Sigmoid colon (tissue), 4 donors: ENCODE measurements around the gene SPAG4.

ENCODE experiments used
- EP300 ChIP-seq, 4 donors: sonication (generic); formaldehyde crosslinking; IDR thresholded peaks; one replicate each; pipeline ENCODE4 v1.6.1; 2017; ENCODE audit warnings: antibody characterized with exemption in 4 of 4
- TF ChIP-seq, protein P1 (sequence below), 4 experiments: fragments of 450-650 bp in 3 of 4; fragments of 200-600 bp in 1 of 4; IDR thresholded peaks; one replicate each; pipeline ENCODE4 v1.5.1; 2016 to 2019; ENCODE audit warnings: antibody characterized with exemption in 4 of 4, mild to moderate bottlenecking in 3 of 4, moderate library complexity in 2 of 4

DNA sequence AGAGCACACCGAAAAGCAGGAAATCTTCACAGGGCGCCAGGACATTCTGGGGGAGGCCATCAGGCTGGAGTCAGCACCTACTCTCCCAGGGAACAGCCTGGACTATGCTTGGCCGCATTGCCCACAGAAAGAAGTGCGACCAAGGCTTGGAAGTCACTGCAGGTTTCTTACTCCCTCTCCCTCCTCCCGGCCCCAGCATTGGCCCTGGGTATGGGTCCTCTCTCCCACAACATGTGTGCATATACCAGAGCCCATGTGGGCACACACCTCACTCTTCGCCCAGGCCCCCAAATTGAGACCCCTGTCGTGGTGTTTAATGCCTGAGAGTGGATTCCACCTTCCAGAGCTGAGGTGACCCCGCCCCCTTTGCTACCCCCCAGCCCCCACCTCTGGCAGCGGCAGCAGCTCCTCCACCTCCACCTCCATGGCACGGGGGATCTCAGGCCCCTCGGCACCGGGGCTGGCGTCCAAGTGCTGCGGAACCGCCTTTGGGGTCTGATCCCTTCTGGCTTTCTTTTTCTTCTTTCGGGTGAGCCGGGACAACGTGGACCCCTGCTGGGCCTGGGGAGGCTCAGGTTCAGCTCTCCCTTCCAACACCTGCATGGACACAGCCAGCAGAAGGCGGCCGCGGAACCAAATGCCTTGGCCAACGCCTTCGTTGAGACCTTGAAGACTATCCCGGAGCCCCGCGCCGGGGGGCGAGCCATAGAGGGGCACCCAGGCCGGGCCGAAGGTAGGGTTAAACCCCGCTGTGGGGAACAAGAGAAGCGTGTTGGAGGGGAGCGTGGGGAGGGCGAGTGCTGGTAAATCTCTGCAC is 15.2 kb upstream of the SPAG4 start:
- TF ChIP-seq, protein P1, sequence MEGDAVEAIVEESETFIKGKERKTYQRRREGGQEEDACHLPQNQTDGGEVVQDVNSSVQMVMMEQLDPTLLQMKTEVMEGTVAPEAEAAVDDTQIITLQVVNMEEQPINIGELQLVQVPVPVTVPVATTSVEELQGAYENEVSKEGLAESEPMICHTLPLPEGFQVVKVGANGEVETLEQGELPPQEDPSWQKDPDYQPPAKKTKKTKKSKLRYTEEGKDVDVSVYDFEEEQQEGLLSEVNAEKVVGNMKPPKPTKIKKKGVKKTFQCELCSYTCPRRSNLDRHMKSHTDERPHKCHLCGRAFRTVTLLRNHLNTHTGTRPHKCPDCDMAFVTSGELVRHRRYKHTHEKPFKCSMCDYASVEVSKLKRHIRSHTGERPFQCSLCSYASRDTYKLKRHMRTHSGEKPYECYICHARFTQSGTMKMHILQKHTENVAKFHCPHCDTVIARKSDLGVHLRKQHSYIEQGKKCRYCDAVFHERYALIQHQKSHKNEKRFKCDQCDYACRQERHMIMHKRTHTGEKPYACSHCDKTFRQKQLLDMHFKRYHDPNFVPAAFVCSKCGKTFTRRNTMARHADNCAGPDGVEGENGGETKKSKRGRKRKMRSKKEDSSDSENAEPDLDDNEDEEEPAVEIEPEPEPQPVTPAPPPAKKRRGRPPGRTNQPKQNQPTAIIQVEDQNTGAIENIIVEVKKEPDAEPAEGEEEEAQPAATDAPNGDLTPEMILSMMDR (IDR thresholded peaks at IDR 0.05): no peak
- no peak for TF ChIP-seq EP300 (IDR thresholded peaks at IDR 0.05)
